Breast epithelium (tissue), 3 donors: ENCODE data around the gene HPCAL1.

Source experiments
- CTCF ChIP-seq, 3 donors: fragments of 450-650 bp; IDR thresholded peaks; one replicate each; pipeline ENCODE4 v1.5.1; 2016 to 2017; ENCODE audit warnings: antibody characterized with exemption in 3 of 3, mild to moderate bottlenecking in 3 of 3, moderate library complexity in 3 of 3
- POLR2A ChIP-seq: fragments of 450-650 bp; IDR thresholded peaks from one replicate; pipeline ENCODE4 v1.6.1; 2016; ENCODE audit warnings: antibody characterized with exemption, mild to moderate bottlenecking, moderate library complexity
- POLR2AphosphoS5 ChIP-seq, 3 donors: sonication (generic); formaldehyde crosslinking; IDR thresholded peaks; one replicate each; pipeline ENCODE4 v1.6.1; 2017; ENCODE audit warnings: antibody characterized with exemption in 3 of 3

GRCh38 chr2:10276481-10277292 lies 26.0 kb upstream of the HPCAL1 start:
- TF ChIP-seq CTCF (IDR thresholded peaks at IDR 0.05) (no peak), POLR2A (no peak), POLR2AphosphoS5 (IDR thresholded peaks at IDR 0.05) (no peak)
